Dendritic cell treated with granulocyte-macrophage colony-stimulating factor and Interleukin-4, amounts not matched to agents 40 ng/mL and 50 ng/mL, for 4 days (primary cell): ENCODE data around the gene RNF144B.
A peak's percentile ranks its signal among the peaks of the same experiment; 100 is the strongest.
"Not testable (repeated sequence)": the region's sequence is repeated elsewhere in the genome, so short reads cannot be mapped to it uniquely, and the experiment has no call there.

Experiments used
- H3K27ac Mint-ChIP-seq: one replicate; pipeline ENCODE4 v1.8.0; 2022; ENCODE audit warnings: mild to moderate bottlenecking, mixed read lengths
- H3K27me3 Mint-ChIP-seq: one replicate; pipeline ENCODE4 v1.8.0; 2022; ENCODE audit warnings: mild to moderate bottlenecking, mixed read lengths
- H3K36me3 Mint-ChIP-seq: one replicate; pipeline ENCODE4 v1.8.0; 2022; ENCODE audit warnings: low read depth, mixed read lengths
- H3K4me1 Mint-ChIP-seq: one replicate; pipeline ENCODE4 v1.8.0; 2022; ENCODE audit warnings: low read depth, mixed read lengths
- H3K4me3 Mint-ChIP-seq: one replicate; pipeline ENCODE4 v1.8.0; 2022; ENCODE audit warnings: mild to moderate bottlenecking, moderate library complexity, mixed read lengths
- H3K9me3 Mint-ChIP-seq: one replicate; pipeline ENCODE4 v1.8.0; 2022; ENCODE audit warnings: mixed read lengths
- intact Hi-C: fragments of 100-400 bp; cut with micrococcal nuclease; formaldehyde crosslinking; loops from one replicate; pipeline ENCODE4 v1.15.0; 2022

Gene RNF144B

GRCh38 chr6:18387061-18387721 is at the start of gene RNF144B:
Gene RNF144B, plus strand, starts transcription at chr6:18387350. Its CDS starts 12,185 bp downstream, at chr6:18399535.
- H3K9me3 Mint-ChIP-seq: no peaks in the 10 kb centered on the region
- peak within 1 kb of the TSS; percentile 94 for H3K4me3 Mint-ChIP-seq
- H3K4me1 Mint-ChIP-seq: peaks cover 38% of the 10 kb centered on the region
- peak within 1 kb of the TSS; percentile 89 for H3K27ac Mint-ChIP-seq
- H3K27me3 Mint-ChIP-seq: no peaks in the 10 kb centered on the region
- peaks cover 43% of the 10 kb centered on the region for H3K36me3 Mint-ChIP-seq
- intact Hi-C loops: loop anchor here (5.0 to 10.0 kb wide), 3 partner anchors 40 to 122 kb away; partner anchors contain the start of gene DEK

- intact Hi-C loops: no loop called here
- no peaks in the 10 kb centered on the region for H3K27me3 Mint-ChIP-seq
- H3K4me3 Mint-ChIP-seq: no peak overlapping the region
- peaks cover 24% of the 10 kb centered on the region for H3K4me1 Mint-ChIP-seq
- no peaks in the 10 kb centered on the region for H3K36me3 Mint-ChIP-seq
- H3K9me3 Mint-ChIP-seq: no peaks in the 10 kb centered on the region
- no peak overlapping the region for H3K27ac Mint-ChIP-seq
Observed at GRCh38 chr6:18339599-18339998, 47.6 kb upstream of the RNF144B start.

GRCh38 chr6:18340781-18341551 is 46.2 kb upstream of the RNF144B start:
- H3K9me3 Mint-ChIP-seq: no peaks in the 10 kb centered on the region
- no peak overlapping the region for H3K4me3 Mint-ChIP-seq
- H3K27ac Mint-ChIP-seq: peak overlapping the region; percentile 17
- H3K36me3 Mint-ChIP-seq: no peaks in the 10 kb centered on the region
- H3K4me1 Mint-ChIP-seq: peaks cover 29% of the 10 kb centered on the region
- intact Hi-C loops: no loop called here
- H3K27me3 Mint-ChIP-seq: no peaks in the 10 kb centered on the region

DNA sequence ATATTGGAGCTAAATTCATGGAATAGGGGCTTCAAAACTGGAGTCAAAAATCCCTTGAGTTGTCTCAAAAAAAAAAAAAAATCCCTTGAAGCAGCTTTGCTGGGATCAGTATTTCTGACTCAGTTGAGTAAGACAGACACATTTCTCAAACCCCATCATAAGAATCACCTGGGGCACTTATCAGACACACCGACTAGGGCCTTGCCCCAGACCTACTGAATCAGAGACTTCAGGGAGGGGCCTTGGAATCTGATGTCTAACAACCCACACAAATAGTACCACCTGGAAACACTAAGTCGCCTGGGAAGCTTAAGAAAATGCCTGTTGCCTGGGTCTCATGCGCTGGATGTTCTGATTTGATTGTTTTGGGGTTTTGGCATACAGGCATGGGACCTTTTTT is 44.9 kb upstream of the RNF144B start:
- Mint-ChIP-seq H3K36me3 (no peaks in the 10 kb centered on the region), H3K9me3 (no peaks in the 10 kb centered on the region), H3K4me1 (peaks cover 20% of the 10 kb centered on the region), H3K27ac (no peak overlapping the region), H3K27me3 (no peaks in the 10 kb centered on the region), H3K4me3 (no peak overlapping the region)
- intact Hi-C loops: no loop called here

GRCh38 chr6:18343741-18344140 is 43.4 kb upstream of the RNF144B start:
- H3K27me3 Mint-ChIP-seq: no peaks in the 10 kb centered on the region
- intact Hi-C loops: no loop called here
- H3K9me3 Mint-ChIP-seq: no peaks in the 10 kb centered on the region
- H3K4me3 Mint-ChIP-seq: no peak overlapping the region
- no peaks in the 10 kb centered on the region for H3K36me3 Mint-ChIP-seq
- H3K4me1 Mint-ChIP-seq: peaks cover 12% of the 10 kb centered on the region
- H3K27ac Mint-ChIP-seq: no peak overlapping the region

DNA sequence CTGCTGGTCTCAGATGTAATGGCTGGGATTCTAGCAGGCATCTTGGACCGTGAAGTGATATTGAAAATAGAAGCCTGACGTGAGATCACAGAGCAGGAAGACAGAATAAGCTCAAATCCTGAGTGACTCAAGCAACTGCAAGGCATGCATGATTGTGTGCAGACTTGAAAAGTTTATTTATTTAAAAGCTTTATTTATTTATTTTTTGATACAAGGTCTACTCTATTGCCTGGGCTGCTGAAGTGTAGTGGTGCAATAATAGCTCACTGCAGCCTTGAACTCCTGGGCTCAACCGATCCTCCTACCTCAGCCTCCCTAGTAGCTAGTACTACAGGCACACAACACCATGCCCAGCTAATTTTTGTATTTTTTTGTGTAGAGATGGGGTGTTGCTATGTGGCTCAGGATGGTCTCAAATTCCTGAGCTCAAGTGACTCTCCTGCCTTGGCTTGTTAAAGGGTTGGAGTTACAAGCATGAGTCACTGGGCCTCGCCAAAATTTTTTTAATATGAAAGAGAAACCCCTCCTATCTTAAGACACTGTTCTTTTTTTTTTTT is 40.1 kb upstream of the RNF144B start:
- no peaks in the 10 kb centered on the region for H3K9me3 Mint-ChIP-seq
- no peak overlapping the region for H3K27ac Mint-ChIP-seq
- H3K4me3 Mint-ChIP-seq: no peak overlapping the region
- intact Hi-C loops: loop anchor here (5.0 kb wide), 1 partner anchor 40 kb away; the partner anchor contains the start of gene RNF144B
- H3K36me3 Mint-ChIP-seq: no peaks in the 10 kb centered on the region
- no peaks in the 10 kb centered on the region for H3K27me3 Mint-ChIP-seq
- H3K4me1 Mint-ChIP-seq: peaks cover 33% of the 10 kb centered on the region

- H3K4me3 Mint-ChIP-seq: no peak overlapping the region
- intact Hi-C loops: loop anchor here (5.0 kb wide), 1 partner anchor 39 kb away; the partner anchor contains the start of gene RNF144B
- no peaks in the 10 kb centered on the region for H3K27me3 Mint-ChIP-seq
- H3K27ac Mint-ChIP-seq: no peak overlapping the region
- no peaks in the 10 kb centered on the region for H3K9me3 Mint-ChIP-seq
- no peaks in the 10 kb centered on the region for H3K36me3 Mint-ChIP-seq
- peaks cover 33% of the 10 kb centered on the region for H3K4me1 Mint-ChIP-seq
Observed at GRCh38 chr6:18347866-18348265, 39.3 kb upstream of the RNF144B start.

- peaks cover 27% of the 10 kb centered on the region for H3K4me1 Mint-ChIP-seq
- H3K36me3 Mint-ChIP-seq: no peaks in the 10 kb centered on the region
- H3K27me3 Mint-ChIP-seq: no peaks in the 10 kb centered on the region
- H3K4me3 Mint-ChIP-seq: no peak overlapping the region
- intact Hi-C loops: loop anchor here (5.0 kb wide), 1 partner anchor 38 kb away; the partner anchor contains the start of gene RNF144B
- H3K9me3 Mint-ChIP-seq: no peaks in the 10 kb centered on the region
- H3K27ac Mint-ChIP-seq: peak overlapping the region; percentile 27
Observed at GRCh38 chr6:18349386-18349785, 37.8 kb upstream of the RNF144B start.

DNA sequence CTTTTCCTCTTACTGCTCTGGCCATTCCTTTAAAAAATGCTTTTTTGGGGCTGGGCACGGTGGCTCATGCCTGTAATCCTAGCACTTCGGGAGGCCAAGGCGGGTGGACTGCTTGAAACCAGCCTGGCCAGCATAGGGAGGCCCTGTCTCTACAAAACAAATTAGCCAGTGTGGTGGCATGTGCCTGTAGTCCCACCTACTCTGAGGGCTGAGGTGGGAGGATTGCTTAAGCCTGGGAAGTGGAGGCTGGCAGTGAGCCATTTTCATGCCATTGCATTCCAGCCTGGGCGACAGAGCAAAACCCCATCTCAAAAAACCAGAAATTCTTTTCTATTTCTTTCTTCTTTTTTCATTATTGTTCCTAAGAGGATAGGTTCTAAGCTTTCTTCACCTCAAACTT is 36.9 kb upstream of the RNF144B start:
- no peaks in the 10 kb centered on the region for H3K27me3 Mint-ChIP-seq
- H3K4me3 Mint-ChIP-seq: no peak overlapping the region
- H3K9me3 Mint-ChIP-seq: no peaks in the 10 kb centered on the region
- peaks cover 28% of the 10 kb centered on the region for H3K4me1 Mint-ChIP-seq
- peak overlapping the region; percentile 27 for H3K27ac Mint-ChIP-seq
- intact Hi-C loops: loop anchor here (1.0 kb wide), 1 partner anchor 9 kb away; no protein-coding TSS in a partner anchor
- no peaks in the 10 kb centered on the region for H3K36me3 Mint-ChIP-seq

DNA sequence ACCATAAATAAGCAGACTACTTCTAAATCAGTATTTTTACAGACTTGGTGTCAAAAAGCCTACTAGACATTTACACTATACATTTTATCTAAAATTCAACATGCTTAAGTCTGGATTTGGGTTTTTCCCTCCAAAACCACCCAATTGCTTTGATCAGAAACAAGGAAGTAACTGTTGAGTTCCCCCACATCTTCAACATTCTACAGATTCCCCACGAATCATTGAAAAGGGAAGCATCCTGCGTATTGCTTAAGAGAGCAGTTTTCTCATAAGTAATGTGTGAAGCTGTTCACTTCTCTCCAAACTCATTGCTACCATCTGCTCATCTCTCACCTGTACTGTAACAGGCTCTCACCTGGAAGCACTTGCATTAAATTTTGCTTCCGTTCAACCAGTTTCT is 36.4 kb upstream of the RNF144B start:
- H3K27me3 Mint-ChIP-seq: no peaks in the 10 kb centered on the region
- no peak overlapping the region for H3K4me3 Mint-ChIP-seq
- no peaks in the 10 kb centered on the region for H3K36me3 Mint-ChIP-seq
- no peaks in the 10 kb centered on the region for H3K9me3 Mint-ChIP-seq
- intact Hi-C loops: loop anchor here (1.0 kb wide), 1 partner anchor 9 kb away; no protein-coding TSS in a partner anchor
- peaks cover 29% of the 10 kb centered on the region for H3K4me1 Mint-ChIP-seq
- peak overlapping the region; percentile 27 for H3K27ac Mint-ChIP-seq

- no peak overlapping the region for H3K4me3 Mint-ChIP-seq
- H3K36me3 Mint-ChIP-seq: no peaks in the 10 kb centered on the region
- peaks cover 40% of the 10 kb centered on the region for H3K4me1 Mint-ChIP-seq
- intact Hi-C loops: no loop called here
- no peaks in the 10 kb centered on the region for H3K27me3 Mint-ChIP-seq
- no peak overlapping the region for H3K27ac Mint-ChIP-seq
- no peaks in the 10 kb centered on the region for H3K9me3 Mint-ChIP-seq
Observed at GRCh38 chr6:18352001-18352400, 35.1 kb upstream of the RNF144B start.

GRCh38 chr6:18352842-18353241 is 34.3 kb upstream of the RNF144B start:
- intact Hi-C loops: no loop called here
- Mint-ChIP-seq H3K9me3 (no peaks in the 10 kb centered on the region), H3K36me3 (peaks cover 5% of the 10 kb centered on the region), H3K4me3 (no peak overlapping the region), H3K4me1 (peaks cover 43% of the 10 kb centered on the region), H3K27me3 (no peaks in the 10 kb centered on the region), H3K27ac (no peak overlapping the region)

- H3K4me3 Mint-ChIP-seq: no peak overlapping the region
- intact Hi-C loops: no loop called here
- peaks cover 48% of the 10 kb centered on the region for H3K4me1 Mint-ChIP-seq
- H3K36me3 Mint-ChIP-seq: peaks cover 9% of the 10 kb centered on the region
- no peaks in the 10 kb centered on the region for H3K9me3 Mint-ChIP-seq
- no peak overlapping the region for H3K27ac Mint-ChIP-seq
- no peaks in the 10 kb centered on the region for H3K27me3 Mint-ChIP-seq
Observed at GRCh38 chr6:18353251-18353650, 33.9 kb upstream of the RNF144B start.

- H3K9me3 Mint-ChIP-seq, H3K4me3 Mint-ChIP-seq, H3K27me3 Mint-ChIP-seq, intact Hi-C loops: not testable (repeated sequence)
- peaks cover 11% of the 10 kb centered on the region for H3K36me3 Mint-ChIP-seq
- H3K4me1 Mint-ChIP-seq: peaks cover 52% of the 10 kb centered on the region
- H3K27ac Mint-ChIP-seq: peak overlapping the region; percentile 93
Observed at GRCh38 chr6:18357546-18357945, 29.6 kb upstream of the RNF144B start.
